ENCODE measurements around the gene CHGA.

CHGA gene

GRCh38 chr14:92923744-92924103, 774 bp downstream of the CHGA start:
- no peaks in the 10 kb centered on the region for H3K36me3 ChIP-seq (ENCODE audit: insufficient read depth, low read length)
- no peaks in the 10 kb centered on the region for H3K9me3 ChIP-seq (ENCODE audit: insufficient read depth, low read depth, low read length)
- H3K79me2 ChIP-seq (ENCODE audit: insufficient read depth, low read length), result no peaks in the 10 kb centered on the region
- H3K4me1 ChIP-seq (ENCODE audit: insufficient read depth, low read length, poor library complexity, severe bottlenecking), result no peaks in the 10 kb centered on the region
- no peak overlapping the region for H2AFZ ChIP-seq (ENCODE audit: low read length)
- H3K9me2 ChIP-seq (replicated peaks; ENCODE audit: low read depth, low read length), result no peaks in the 10 kb centered on the region
- H3K4me2 ChIP-seq (ENCODE audit: low read depth, low read length, poor library complexity, severe bottlenecking), result no peak overlapping the region
- TF ChIP-seq CTCF (conservative IDR thresholded peaks at IDR 0.05; ENCODE audit: low read length), result no peak
- no peak for TF ChIP-seq EZH2phosphoT487 (IDR thresholded peaks at IDR 0.05; ENCODE audit: borderline replicate concordance)
- H3K9ac ChIP-seq (ENCODE audit: low read depth, low read length, poor library complexity, severe bottlenecking), result no peak overlapping the region
- no peak overlapping the region for H3K4me3 ChIP-seq (ENCODE audit: low read length, poor library complexity, severe bottlenecking)
- H3F3A ChIP-seq (ENCODE audit: low read depth), result no peaks in the 10 kb centered on the region
- no peaks in the 10 kb centered on the region for H4K20me1 ChIP-seq (ENCODE audit: insufficient read depth, low read length, poor library complexity, severe bottlenecking)
- H3K27me3 ChIP-seq (ENCODE audit: insufficient read depth, low read length, poor library complexity, severe bottlenecking), result no peaks in the 10 kb centered on the region

GRCh38 chr14:92924247-92924646, 1.3 kb downstream of the CHGA start:
- Histone ChIP-seq H3K36me3 (ENCODE audit: insufficient read depth, low read length) (no peaks in the 10 kb centered on the region), H2AFZ (ENCODE audit: low read length) (no peak overlapping the region), H3K4me2 (ENCODE audit: low read depth, low read length, poor library complexity, severe bottlenecking) (no peak overlapping the region), H3K9me3 (ENCODE audit: insufficient read depth, low read depth, low read length) (no peaks in the 10 kb centered on the region), H3K9me2 (replicated peaks; ENCODE audit: low read depth, low read length) (no peaks in the 10 kb centered on the region), H3F3A (ENCODE audit: low read depth) (no peaks in the 10 kb centered on the region), H3K4me1 (ENCODE audit: insufficient read depth, low read length, poor library complexity, severe bottlenecking) (no peaks in the 10 kb centered on the region), H4K20me1 (ENCODE audit: insufficient read depth, low read length, poor library complexity, severe bottlenecking) (no peaks in the 10 kb centered on the region), H3K4me3 (ENCODE audit: low read length, poor library complexity, severe bottlenecking) (no peak overlapping the region), H3K9ac (ENCODE audit: low read depth, low read length, poor library complexity, severe bottlenecking) (no peak overlapping the region), H3K79me2 (ENCODE audit: insufficient read depth, low read length) (no peaks in the 10 kb centered on the region), H3K27me3 (ENCODE audit: insufficient read depth, low read length, poor library complexity, severe bottlenecking) (no peaks in the 10 kb centered on the region)
- TF ChIP-seq EZH2phosphoT487 (IDR thresholded peaks at IDR 0.05; ENCODE audit: borderline replicate concordance) (no peak), CTCF (conservative IDR thresholded peaks at IDR 0.05; ENCODE audit: low read length) (no peak)

- H3K27me3 ChIP-seq (ENCODE audit: insufficient read depth, low read length, poor library complexity, severe bottlenecking), result no peaks in the 10 kb centered on the region
- no peak overlapping the region for H3K4me3 ChIP-seq (ENCODE audit: low read length, poor library complexity, severe bottlenecking)
- TF ChIP-seq EZH2phosphoT487 (IDR thresholded peaks at IDR 0.05; ENCODE audit: borderline replicate concordance) (no peak), CTCF (conservative IDR thresholded peaks at IDR 0.05; ENCODE audit: low read length) (no peak)
- H3F3A ChIP-seq (ENCODE audit: low read depth), result no peaks in the 10 kb centered on the region
- H3K9me3 ChIP-seq (ENCODE audit: insufficient read depth, low read depth, low read length), result no peaks in the 10 kb centered on the region
- H2AFZ ChIP-seq (ENCODE audit: low read length), result no peak overlapping the region
- no peaks in the 10 kb centered on the region for H3K36me3 ChIP-seq (ENCODE audit: insufficient read depth, low read length)
- H3K79me2 ChIP-seq (ENCODE audit: insufficient read depth, low read length), result no peaks in the 10 kb centered on the region
- H3K9me2 ChIP-seq (replicated peaks; ENCODE audit: low read depth, low read length), result no peaks in the 10 kb centered on the region
- H3K4me2 ChIP-seq (ENCODE audit: low read depth, low read length, poor library complexity, severe bottlenecking), result no peak overlapping the region
- no peak overlapping the region for H3K9ac ChIP-seq (ENCODE audit: low read depth, low read length, poor library complexity, severe bottlenecking)
- H4K20me1 ChIP-seq (ENCODE audit: insufficient read depth, low read length, poor library complexity, severe bottlenecking), result no peaks in the 10 kb centered on the region
- no peaks in the 10 kb centered on the region for H3K4me1 ChIP-seq (ENCODE audit: insufficient read depth, low read length, poor library complexity, severe bottlenecking)
Measured at GRCh38 chr14:92925446-92925845, 2.5 kb downstream of the CHGA start.
